Lung microvascular endothelial cell (primary cell): Measurements from ENCODE around the gene KIF16B. TPM values are rescaled to one million over a fixed set of nuclear protein-coding genes. Genes with fewer than 3 reads are reported as not detected.

ENCODE experiments used
- DNase-seq, 2 donors: peaks; one replicate each; pipeline versions ENCODE4 v3.0.0 to v3.0.0-alpha.2; 2010; ENCODE audit warnings: low read depth in 2 of 2
- total RNA-seq: library from RNA; depleted of rRNA; stranded (reverse); fragments of >200 nt; gene quantifications from 2 replicates; pipeline ENCODE4 v1.2.1, GENCODE V29; 2014

KIF16B gene
- total RNA-seq, 1 donor from 2014 or later = 7.7 TPM

- DNase-seq = no peak
Observed at GRCh38 chr20:16404640-16405039, 168.6 kb downstream of the KIF16B start.

GRCh38 chr20:16404171-16404570 is 169.1 kb downstream of the KIF16B start:
- DNase-seq = no peak

- no peak for DNase-seq
Observed at GRCh38 chr20:16400234-16400633, 173.0 kb downstream of the KIF16B start.

DNA sequence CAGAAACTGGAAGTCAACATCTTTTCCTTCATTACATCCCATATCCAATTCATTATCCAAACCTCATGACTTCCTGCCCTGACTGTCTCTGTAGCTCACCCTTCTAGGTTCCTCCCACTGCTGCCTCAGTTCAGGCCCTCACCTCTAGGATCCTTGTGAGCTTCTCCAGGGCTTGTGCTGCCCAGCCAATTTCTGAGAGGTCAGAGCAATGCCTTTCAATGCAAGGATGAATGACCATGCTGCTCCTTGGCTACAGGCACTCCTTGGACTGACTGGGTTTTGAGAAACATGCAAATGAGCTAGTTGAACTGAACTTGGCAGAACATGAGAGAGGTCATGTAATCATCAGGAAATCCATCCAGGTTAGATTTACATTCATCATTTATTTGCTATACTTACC is 173.4 kb downstream of the KIF16B start:
- DNase-seq = no peak

DNA sequence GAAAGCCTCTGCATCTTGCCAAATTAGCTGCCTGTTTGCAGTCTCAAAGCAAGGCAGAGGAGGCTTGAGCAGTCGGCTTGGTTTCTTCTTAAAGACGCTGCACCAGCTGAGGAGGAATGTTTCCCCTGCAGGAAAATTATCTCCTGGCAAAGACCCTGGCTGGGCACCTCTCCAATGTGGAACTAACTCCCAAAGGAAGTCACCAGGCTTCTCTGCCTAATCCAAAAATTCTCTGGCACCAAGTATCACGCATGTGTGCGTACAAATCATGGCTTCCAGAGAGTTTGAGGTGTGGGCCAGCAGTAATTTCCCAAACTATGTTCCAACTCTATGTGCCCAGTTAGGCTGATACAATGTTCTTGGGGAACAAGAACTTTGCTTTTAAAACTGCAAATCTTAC is 176.2 kb downstream of the KIF16B start:
- DNase-seq = no peak

- DNase-seq = no peak
Observed at GRCh38 chr20:16395366-16395765, 177.9 kb downstream of the KIF16B start.

GRCh38 chr20:16394784-16395183 is 178.5 kb downstream of the KIF16B start:
- no peak for DNase-seq

DNA sequence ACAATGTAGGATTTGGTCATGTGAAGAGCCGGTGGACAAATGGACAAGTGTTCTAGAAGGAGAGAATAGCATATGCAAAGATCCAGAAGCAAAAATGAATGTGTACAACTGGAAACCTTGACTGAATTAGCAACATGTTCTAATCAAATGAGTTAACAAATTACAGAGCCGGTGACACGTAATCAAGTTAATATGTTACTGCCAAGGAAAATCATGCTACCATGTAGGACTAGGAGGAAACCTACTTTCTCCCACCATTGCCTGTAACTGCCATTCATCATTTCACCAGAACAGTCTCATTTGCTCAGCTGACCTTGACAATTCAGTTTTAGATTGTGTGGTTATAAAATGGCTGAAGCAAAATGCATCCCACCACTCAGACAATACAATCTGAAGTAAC is 179.4 kb downstream of the KIF16B start:
- no peak for DNase-seq

DNA sequence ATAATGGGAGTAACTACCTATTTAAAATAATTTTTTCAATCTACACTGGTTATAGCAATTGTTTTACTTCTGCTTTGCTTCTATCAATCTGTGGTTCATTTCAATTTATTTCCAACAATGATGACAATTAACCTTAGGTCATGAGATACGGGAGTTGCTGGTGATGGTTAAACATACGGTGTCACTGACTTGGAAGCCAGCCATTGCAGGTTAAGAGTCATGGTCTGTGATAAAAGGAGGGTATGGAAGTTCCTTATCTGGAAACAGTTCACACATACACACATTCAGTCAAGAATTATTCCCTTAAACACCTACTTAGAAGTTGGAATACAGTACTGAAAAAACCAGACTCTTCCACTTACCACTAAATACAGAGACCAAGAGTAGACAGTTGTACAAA is 180.0 kb downstream of the KIF16B start:
- DNase-seq = no peak

DNA sequence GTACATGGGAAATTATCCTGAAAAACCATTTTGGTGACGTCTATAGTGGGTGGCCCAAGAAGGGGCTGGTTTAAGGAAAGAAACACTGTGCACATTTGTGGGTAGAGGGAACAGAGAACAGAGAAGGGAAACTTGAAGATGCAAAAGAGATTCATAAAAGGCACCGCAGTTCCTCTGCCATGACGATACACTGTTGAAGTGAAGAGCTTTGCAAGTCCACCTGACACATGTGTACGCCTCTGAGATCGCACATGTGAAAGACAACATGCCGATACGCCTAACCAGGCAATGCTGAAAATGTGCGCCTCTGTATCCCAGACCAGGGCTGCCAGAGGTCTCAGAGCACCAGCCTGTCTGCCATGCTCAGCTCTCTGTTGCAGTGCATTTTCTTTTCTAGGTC is 180.9 kb downstream of the KIF16B start:
- DNase-seq = no peak

DNA sequence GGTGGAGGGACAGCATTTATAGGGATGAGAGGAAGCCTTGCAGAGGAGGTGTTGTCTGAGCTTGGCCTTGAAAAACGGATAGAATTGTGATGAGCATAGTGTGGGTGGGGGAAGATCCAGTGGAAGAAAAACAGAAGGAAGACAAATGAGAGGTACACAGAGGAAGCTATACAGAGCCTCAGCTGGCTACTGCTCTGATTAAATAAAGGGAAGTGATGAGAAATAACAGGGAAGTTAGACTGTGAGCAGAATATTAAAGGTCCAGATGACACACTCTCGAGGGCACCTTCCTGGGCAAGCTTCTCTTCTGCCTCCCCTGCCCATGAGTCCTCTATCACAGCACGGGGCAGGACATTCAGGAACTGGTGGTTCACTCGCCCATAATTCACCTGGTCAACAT is 182.3 kb downstream of the KIF16B start:
- DNase-seq = no peak

DNA sequence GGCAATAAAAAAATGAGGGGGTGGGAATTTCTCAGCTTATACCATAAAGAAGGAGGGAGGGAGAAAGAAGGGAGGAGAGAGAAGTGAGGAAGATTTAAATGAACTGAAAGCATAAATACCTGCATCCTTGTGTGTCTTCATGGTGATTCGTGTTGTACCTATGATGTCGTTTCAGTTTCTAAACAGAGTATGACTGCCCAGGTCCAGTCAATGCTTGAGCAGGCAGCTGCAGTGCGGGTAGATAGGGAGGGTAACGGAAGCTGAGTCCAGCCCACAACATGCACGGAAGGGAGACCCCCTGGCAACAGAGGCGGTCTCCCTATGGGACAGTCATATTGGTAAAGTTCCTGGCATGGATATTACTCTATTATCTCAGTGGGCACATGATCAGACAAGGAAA is 184.5 kb downstream of the KIF16B start:
- DNase-seq = no peak

- no peak for DNase-seq
Observed at GRCh38 chr20:16387666-16388065, 185.6 kb downstream of the KIF16B start.

DNA sequence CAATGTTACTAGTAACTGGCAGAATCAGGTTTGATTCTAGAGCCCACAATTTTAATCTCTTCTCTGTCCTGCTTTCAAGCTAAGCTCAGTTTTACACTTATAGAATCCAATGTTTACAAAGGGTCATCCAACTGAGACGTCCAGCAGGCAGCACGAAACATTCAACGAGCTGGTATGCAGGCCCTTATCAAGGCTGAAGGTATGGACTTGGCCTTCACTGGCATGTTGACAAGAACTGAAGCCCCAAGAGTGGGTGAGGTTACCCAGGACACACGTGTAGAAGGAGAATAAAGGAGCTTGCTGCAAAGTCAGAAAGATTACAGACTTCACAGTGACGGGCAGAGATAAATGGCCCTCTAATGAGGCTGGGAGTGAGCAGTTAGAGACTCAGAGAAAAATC is 187.4 kb downstream of the KIF16B start:
- DNase-seq = no peak

- no peak for DNase-seq
Observed at GRCh38 chr20:16385462-16385861, 187.8 kb downstream of the KIF16B start.

- DNase-seq = no peak
Observed at GRCh38 chr20:16381444-16381843, 191.8 kb downstream of the KIF16B start.

- no peak for DNase-seq
Observed at GRCh38 chr20:16378712-16379370, 194.4 kb downstream of the KIF16B start.

DNA sequence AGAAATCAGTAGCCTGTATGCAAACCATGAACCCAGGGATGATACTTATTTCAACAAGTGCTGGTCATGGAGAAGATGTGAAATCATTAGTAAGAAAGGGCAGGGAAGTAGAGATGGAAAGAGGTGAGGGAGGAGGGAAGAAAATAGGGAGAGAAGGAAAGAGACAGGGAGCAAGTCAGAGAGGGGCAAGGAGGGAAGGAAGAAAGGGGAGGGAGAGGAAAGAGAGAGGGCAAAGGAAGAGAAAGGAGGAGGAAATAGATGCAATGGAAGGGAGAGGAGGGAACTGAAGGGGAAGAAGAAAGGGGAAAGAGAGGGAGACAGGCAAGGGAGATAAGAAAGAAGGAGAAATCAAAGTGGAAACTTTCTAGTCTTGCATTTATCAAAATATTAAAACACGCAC is 195.1 kb downstream of the KIF16B start:
- no peak for DNase-seq

DNA sequence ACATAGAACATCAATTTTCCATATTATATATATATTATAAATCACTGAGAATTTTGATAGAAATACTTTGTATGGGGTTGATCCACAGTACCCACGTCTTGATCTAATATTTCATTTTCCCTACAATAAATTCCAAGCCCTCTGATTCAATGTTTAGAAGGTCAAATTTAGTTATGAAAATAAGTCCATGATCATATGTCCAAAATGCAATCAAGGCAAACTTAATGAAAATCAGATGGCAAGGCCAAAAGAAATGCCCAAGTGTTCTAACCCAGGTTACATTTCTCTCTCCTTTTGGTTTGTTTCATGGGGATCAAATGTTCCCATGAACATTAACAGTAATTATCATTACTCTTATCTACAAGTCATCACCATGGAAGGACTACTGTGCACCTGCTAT is 203.8 kb downstream of the KIF16B start:
- no peak for DNase-seq

- peak in 1 of 2 donors; percentile 14 for DNase-seq
Observed at GRCh38 chr20:16368645-16369292, 204.5 kb downstream of the KIF16B start.

DNA sequence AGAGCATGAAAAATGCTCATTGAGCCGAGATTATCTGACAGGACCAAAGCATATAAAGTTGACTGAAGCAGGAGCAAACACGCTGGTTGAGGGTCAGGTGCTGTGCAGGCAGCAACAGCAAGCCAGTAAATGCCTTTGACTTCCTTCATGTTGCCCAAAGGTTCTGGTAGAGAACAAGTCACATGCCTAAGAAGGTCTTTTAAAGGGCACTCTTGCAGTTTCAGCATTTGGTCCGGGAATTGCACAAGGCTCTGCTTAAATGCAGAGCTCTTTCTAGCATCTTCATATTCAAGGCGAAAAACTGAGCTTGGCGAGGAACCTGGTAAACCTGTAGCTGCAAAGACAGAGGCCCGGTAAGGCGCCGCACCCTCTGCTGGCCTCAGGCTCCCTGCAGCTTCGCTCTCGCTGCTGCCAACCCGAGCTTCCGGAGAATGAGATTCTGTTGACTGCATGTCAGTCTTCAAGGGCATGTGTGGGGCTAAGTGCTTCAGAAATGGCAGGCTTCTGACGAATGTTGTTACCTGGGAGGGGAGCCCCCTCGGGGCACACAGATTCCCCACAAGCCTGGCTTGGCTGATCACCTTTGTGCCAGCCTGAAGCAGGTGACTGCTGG is 205.2 kb downstream of the KIF16B start:
- no peak for DNase-seq

DNA sequence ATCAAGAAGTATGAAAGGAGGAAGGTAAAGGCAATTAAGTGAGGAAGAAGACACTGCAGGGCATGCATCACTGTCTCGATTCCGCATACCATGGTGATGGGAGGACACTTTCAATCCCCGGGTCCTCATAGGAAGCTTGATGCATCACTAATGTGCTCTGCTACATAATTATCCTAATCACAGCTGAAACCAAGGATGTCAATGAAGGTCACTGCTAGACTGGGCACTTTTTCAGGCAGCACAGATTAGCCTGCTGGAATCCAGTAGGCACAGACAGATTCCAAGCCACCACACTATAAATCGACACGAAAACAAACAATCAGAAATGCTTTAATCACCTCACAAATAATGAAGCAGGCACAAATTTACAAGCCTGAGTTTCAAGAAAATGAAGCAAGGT is 206.7 kb downstream of the KIF16B start:
- no peak for DNase-seq

DNA sequence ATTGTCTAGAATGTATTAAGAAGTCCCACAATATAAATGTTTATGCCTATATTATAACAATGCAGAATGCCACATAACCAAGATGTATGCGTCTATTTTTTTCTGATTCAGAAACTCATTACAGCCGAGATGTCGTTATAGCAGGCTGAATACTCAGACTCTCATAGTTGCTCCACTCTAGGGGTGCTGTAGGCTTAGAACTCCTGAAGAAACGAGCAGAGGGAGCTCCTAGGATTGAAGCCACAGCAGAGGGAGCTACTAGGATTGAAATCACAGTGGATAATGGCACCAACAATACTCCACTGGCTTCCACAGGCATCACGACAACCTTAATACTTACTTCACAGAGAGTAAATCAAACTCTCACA is 208.9 kb downstream of the KIF16B start:
- no peak for DNase-seq
